Neural progenitor cell (in vitro differentiated cells): ENCODE measurements around the gene DPPA5. TPM values are rescaled to one million over a fixed set of nuclear protein-coding genes. Genes with fewer than 3 reads are reported as not detected.

ENCODE experiments used
- DNase-seq: peaks from one replicate; pipeline ENCODE4 v3.0.0-alpha.2; 2016; ENCODE audit warnings: low spot score
- H2AFZ ChIP-seq: fragments of 200-600 bp; sonication (generic); replicated peaks from 2 replicates; pipeline ENCODE4 v1.6.1; 2016; ENCODE audit warnings: antibody characterized with exemption
- H3F3A ChIP-seq: fragments of 200-600 bp; sonication (generic); 2 replicates; pipeline ENCODE4 v1.6.1; 2016; ENCODE audit warnings: antibody characterized with exemption, low read depth
- H3K27ac ChIP-seq: fragments of 200-600 bp; sonication (generic); 2 replicates; pipeline ENCODE4 v1.5.1; 2016; ENCODE audit warnings: mild to moderate bottlenecking
- H3K27me3 ChIP-seq: fragments of 200-600 bp; sonication (generic); 2 replicates; pipeline ENCODE4 v1.6.1; 2016; ENCODE audit warnings: mild to moderate bottlenecking, moderate library complexity
- H3K36me3 ChIP-seq: fragments of 200-600 bp; sonication (generic); 2 replicates; pipeline ENCODE4 v1.5.1; 2016
- H3K4me1 ChIP-seq: fragments of 200-600 bp; sonication (generic); 2 replicates; pipeline ENCODE4 v1.6.1; 2016; ENCODE audit warnings: mixed run types
- H3K4me2 ChIP-seq: fragments of 200-600 bp; sonication (generic); 2 replicates; pipeline ENCODE4 v1.6.1; 2016
- H3K4me3 ChIP-seq: fragments of 200-600 bp; sonication (generic); 2 replicates; pipeline ENCODE4 v1.5.1; 2016
- H3K79me2 ChIP-seq: fragments of 200-600 bp; sonication (generic); 2 replicates; pipeline ENCODE4 v1.6.1; 2016; ENCODE audit warnings: low read depth
- H3K9ac ChIP-seq: fragments of 200-600 bp; sonication (generic); 2 replicates; pipeline ENCODE4 v1.6.1; 2016
- H3K9me3 ChIP-seq: fragments of 200-600 bp; sonication (generic); 2 replicates; pipeline ENCODE4 v1.5.1; 2016; ENCODE audit warnings: low read depth
- H4K20me1 ChIP-seq: fragments of 200-600 bp; sonication (generic); 2 replicates; pipeline ENCODE4 v1.6.1; 2016; ENCODE audit warnings: low read depth
- H3K27ac Mint-ChIP-seq: 3 replicates; pipeline ENCODE4 v1.8.0; 2021; ENCODE audit warnings: mixed read lengths
- H3K27me3 Mint-ChIP-seq: 2 replicates; pipeline ENCODE4 v1.8.0; 2022; ENCODE audit warnings: low read depth, mild to moderate bottlenecking, inconsistent platforms, moderate library complexity, mixed read lengths; ENCODE audit not compliant: insufficient read depth
- H3K36me3 Mint-ChIP-seq: 3 replicates; pipeline ENCODE4 v1.8.0; 2021; ENCODE audit warnings: mixed read lengths
- H3K4me1 Mint-ChIP-seq: 3 replicates; pipeline ENCODE4 v1.8.0; 2021; ENCODE audit warnings: mixed read lengths
- H3K4me3 Mint-ChIP-seq: 3 replicates; pipeline ENCODE4 v1.8.0; 2021; ENCODE audit warnings: mild to moderate bottlenecking, moderate library complexity, mixed read lengths
- H3K9me3 Mint-ChIP-seq: 3 replicates; pipeline ENCODE4 v1.8.0; 2020; ENCODE audit warnings: mixed read lengths
- CTCF ChIP-seq: fragments of 200-600 bp; sonication (generic); IDR thresholded peaks from 2 replicates; pipeline ENCODE4 v1.5.1; 2017; ENCODE audit warnings: antibody characterized with exemption, mild to moderate bottlenecking
- EZH2 ChIP-seq: fragments of 200-600 bp; sonication (generic); IDR thresholded peaks from 2 replicates; pipeline ENCODE4 v1.6.1; 2017; ENCODE audit warnings: antibody characterized with exemption, mild to moderate bottlenecking, moderate library complexity
- EZH2phosphoT487 ChIP-seq: fragments of 200-600 bp; sonication (generic); IDR thresholded peaks from 2 replicates; pipeline ENCODE4 v1.6.1; 2017; ENCODE audit warnings: antibody characterized with exemption
- total RNA-seq: library from RNA; depleted of rRNA; stranded (reverse); fragments of >200 nt; gene quantifications from 2 replicates; pipeline ENCODE4 v1.2.3, GENCODE V29; 2015; ENCODE audit warnings: low replicate concordance

Gene DPPA5
- total RNA-seq, 1 donor from 2014 or later = not detected

- no peaks in the 10 kb centered on the region for H3K27me3 ChIP-seq
- no peaks in the 10 kb centered on the region for H3K79me2 ChIP-seq
- no peaks in the 10 kb centered on the region for H3K4me1 ChIP-seq
- Mint-ChIP-seq H3K4me3 (no peak overlapping the region), H3K36me3 (no peaks in the 10 kb centered on the region), H3K4me1 (peaks cover 5% of the 10 kb centered on the region), H3K27ac (no peak overlapping the region), H3K27me3 (peaks cover 6% of the 10 kb centered on the region), H3K9me3 (no peaks in the 10 kb centered on the region)
- H3K36me3 ChIP-seq = no peaks in the 10 kb centered on the region
- H2AFZ ChIP-seq = no peak overlapping the region
- H3K9ac ChIP-seq = no peak overlapping the region
- DNase-seq = no peak
- H3F3A ChIP-seq = no peaks in the 10 kb centered on the region
- H3K9me3 ChIP-seq = no peaks in the 10 kb centered on the region
- H3K27ac ChIP-seq = no peak overlapping the region
- H4K20me1 ChIP-seq = no peaks in the 10 kb centered on the region
- no peak overlapping the region for H3K4me2 ChIP-seq
- H3K4me3 ChIP-seq = no peak overlapping the region
- TF ChIP-seq EZH2 (no peak), CTCF (no peak), EZH2phosphoT487 (no peak)
These were observed 10.0 kb upstream of the DPPA5 start for GRCh38 chr6:73364121-73364520.

- Histone ChIP-seq H3K4me2 (no peak overlapping the region), H3K79me2 (no peaks in the 10 kb centered on the region), H3K27ac (no peak overlapping the region), H3K27me3 (no peaks in the 10 kb centered on the region), H3K9me3 (no peaks in the 10 kb centered on the region), H3F3A (no peaks in the 10 kb centered on the region), H3K4me3 (no peak overlapping the region), H3K9ac (no peak overlapping the region), H3K4me1 (no peaks in the 10 kb centered on the region), H2AFZ (no peak overlapping the region), H4K20me1 (no peaks in the 10 kb centered on the region), H3K36me3 (no peaks in the 10 kb centered on the region)
- Mint-ChIP-seq H3K36me3 (no peaks in the 10 kb centered on the region), H3K27ac (no peak overlapping the region), H3K9me3 (no peaks in the 10 kb centered on the region), H3K4me3 (no peak overlapping the region), H3K4me1 (peaks cover 5% of the 10 kb centered on the region), H3K27me3 (peaks cover 6% of the 10 kb centered on the region)
- DNase-seq = no peak
- TF ChIP-seq EZH2phosphoT487 = no peak
- TF ChIP-seq CTCF = no peak
- no peak for TF ChIP-seq EZH2
These were observed 9.4 kb upstream of the DPPA5 start for GRCh38 chr6:73363537-73363875.

- no peak overlapping the region for H3K27ac ChIP-seq
- Mint-ChIP-seq H3K27ac (no peak overlapping the region), H3K4me1 (peaks cover 1% of the 10 kb centered on the region), H3K27me3 (peaks cover 6% of the 10 kb centered on the region), H3K9me3 (no peaks in the 10 kb centered on the region), H3K4me3 (no peak overlapping the region), H3K36me3 (no peaks in the 10 kb centered on the region)
- no peaks in the 10 kb centered on the region for H3F3A ChIP-seq
- no peaks in the 10 kb centered on the region for H3K27me3 ChIP-seq
- H3K36me3 ChIP-seq = no peaks in the 10 kb centered on the region
- H3K4me2 ChIP-seq = no peak overlapping the region
- H3K79me2 ChIP-seq = no peaks in the 10 kb centered on the region
- H2AFZ ChIP-seq = no peak overlapping the region
- H3K9ac ChIP-seq = no peak overlapping the region
- no peaks in the 10 kb centered on the region for H3K9me3 ChIP-seq
- TF ChIP-seq EZH2phosphoT487 (no peak), EZH2 (no peak), CTCF (no peak)
- H3K4me3 ChIP-seq = no peak overlapping the region
- H3K4me1 ChIP-seq = no peaks in the 10 kb centered on the region
- H4K20me1 ChIP-seq = no peaks in the 10 kb centered on the region
- DNase-seq = no peak
These were observed 8.9 kb upstream of the DPPA5 start for GRCh38 chr6:73362869-73363536.
